ENCODE measurements around the gene MAPK4. TPM values are rescaled to one million over a fixed set of nuclear protein-coding genes. Genes with fewer than 3 reads are reported as not detected.

Gene MAPK4
- total RNA-seq, 1 donor from 2014 or later: 0.21 TPM

- Mint-ChIP-seq H3K4me1 (ENCODE audit: unreplicated experiment) (no peaks in the 10 kb centered on the region), H3K27me3 (ENCODE audit: unreplicated experiment) (no peaks in the 10 kb centered on the region), H3K9me3 (ENCODE audit: unreplicated experiment) (no peaks in the 10 kb centered on the region), H3K36me3 (ENCODE audit: low read depth, unreplicated experiment) (no peaks in the 10 kb centered on the region), H3K4me3 (ENCODE audit: unreplicated experiment) (no peak overlapping the region), H3K27ac (ENCODE audit: unreplicated experiment) (no peak overlapping the region)
- no peak for TF ChIP-seq CTCF (IDR thresholded peaks at IDR 0.05; ENCODE audit: unreplicated experiment)
- no peak for DNase-seq (ENCODE audit: low spot score)
These were observed 60.4 kb downstream of the MAPK4 start for GRCh38 chr18:50620319-50620718.

- Mint-ChIP-seq H3K4me1 (ENCODE audit: unreplicated experiment) (no peaks in the 10 kb centered on the region), H3K27me3 (ENCODE audit: unreplicated experiment) (peaks cover 2% of the 10 kb centered on the region), H3K36me3 (ENCODE audit: low read depth, unreplicated experiment) (no peaks in the 10 kb centered on the region)
These were observed 61.5 kb downstream of the MAPK4 start for GRCh38 chr18:50621366-50621765.

GRCh38 chr18:50622320-50622719, 62.4 kb downstream of the MAPK4 start:
- no peak for DNase-seq (ENCODE audit: low spot score)
- no peaks in the 10 kb centered on the region for H3K36me3 Mint-ChIP-seq (ENCODE audit: low read depth, unreplicated experiment)
- H3K4me1 Mint-ChIP-seq (ENCODE audit: unreplicated experiment): no peaks in the 10 kb centered on the region
- no peak overlapping the region for H3K4me3 Mint-ChIP-seq (ENCODE audit: unreplicated experiment)
- H3K27me3 Mint-ChIP-seq (ENCODE audit: unreplicated experiment): peaks cover 2% of the 10 kb centered on the region
- H3K9me3 Mint-ChIP-seq (ENCODE audit: unreplicated experiment): no peaks in the 10 kb centered on the region
- TF ChIP-seq CTCF (IDR thresholded peaks at IDR 0.05; ENCODE audit: unreplicated experiment): no peak
- no peak overlapping the region for H3K27ac Mint-ChIP-seq (ENCODE audit: unreplicated experiment)

More at GRCh38 chr18:50621366-50621765, 61.5 kb downstream of the MAPK4 start:
- Mint-ChIP-seq H3K27ac (ENCODE audit: unreplicated experiment) (no peak overlapping the region), H3K4me3 (ENCODE audit: unreplicated experiment) (no peak overlapping the region), H3K9me3 (ENCODE audit: unreplicated experiment) (no peaks in the 10 kb centered on the region)
- no peak for DNase-seq (ENCODE audit: low spot score)
- TF ChIP-seq CTCF (IDR thresholded peaks at IDR 0.05; ENCODE audit: unreplicated experiment): no peak

GRCh38 chr18:50622865-50623393, 63.0 kb downstream of the MAPK4 start:
- Mint-ChIP-seq H3K9me3 (ENCODE audit: unreplicated experiment) (no peaks in the 10 kb centered on the region), H3K4me3 (ENCODE audit: unreplicated experiment) (no peak overlapping the region), H3K27ac (ENCODE audit: unreplicated experiment) (no peak overlapping the region), H3K27me3 (ENCODE audit: unreplicated experiment) (peaks cover 2% of the 10 kb centered on the region), H3K36me3 (ENCODE audit: low read depth, unreplicated experiment) (no peaks in the 10 kb centered on the region), H3K4me1 (ENCODE audit: unreplicated experiment) (no peaks in the 10 kb centered on the region)
- TF ChIP-seq CTCF (IDR thresholded peaks at IDR 0.05; ENCODE audit: unreplicated experiment): no peak
- DNase-seq (ENCODE audit: low spot score): no peak

GRCh38 chr18:50623694-50624352, 63.9 kb downstream of the MAPK4 start:
- Mint-ChIP-seq H3K27me3 (ENCODE audit: unreplicated experiment) (peaks cover 2% of the 10 kb centered on the region), H3K36me3 (ENCODE audit: low read depth, unreplicated experiment) (no peaks in the 10 kb centered on the region), H3K27ac (ENCODE audit: unreplicated experiment) (no peak overlapping the region), H3K4me1 (ENCODE audit: unreplicated experiment) (no peaks in the 10 kb centered on the region), H3K9me3 (ENCODE audit: unreplicated experiment) (no peaks in the 10 kb centered on the region), H3K4me3 (ENCODE audit: unreplicated experiment) (no peak overlapping the region)
- no peak for DNase-seq (ENCODE audit: low spot score)
- no peak for TF ChIP-seq CTCF (IDR thresholded peaks at IDR 0.05; ENCODE audit: unreplicated experiment)

Data from endothelial cell (in vitro differentiated cells).